ENCODE data around the gene NIM1K. TPM values are rescaled to one million over a fixed set of nuclear protein-coding genes. Genes with fewer than 3 reads are reported as not detected.
"Not testable (repeated sequence)": the region's sequence is repeated elsewhere in the genome, so short reads cannot be mapped to it uniquely, and the experiment has no call there.

Gene NIM1K
- total and polyA plus RNA-seq, 2 of the 13 experiments (the other 11 are each of a cell fraction or from before 2014, with no cell fraction given): 0.04 TPM; not detected in 1

GRCh38 chr5:43182421-43182820 is 9.6 kb upstream of the NIM1K start (continued):
- TF ChIP-seq, protein P1, sequence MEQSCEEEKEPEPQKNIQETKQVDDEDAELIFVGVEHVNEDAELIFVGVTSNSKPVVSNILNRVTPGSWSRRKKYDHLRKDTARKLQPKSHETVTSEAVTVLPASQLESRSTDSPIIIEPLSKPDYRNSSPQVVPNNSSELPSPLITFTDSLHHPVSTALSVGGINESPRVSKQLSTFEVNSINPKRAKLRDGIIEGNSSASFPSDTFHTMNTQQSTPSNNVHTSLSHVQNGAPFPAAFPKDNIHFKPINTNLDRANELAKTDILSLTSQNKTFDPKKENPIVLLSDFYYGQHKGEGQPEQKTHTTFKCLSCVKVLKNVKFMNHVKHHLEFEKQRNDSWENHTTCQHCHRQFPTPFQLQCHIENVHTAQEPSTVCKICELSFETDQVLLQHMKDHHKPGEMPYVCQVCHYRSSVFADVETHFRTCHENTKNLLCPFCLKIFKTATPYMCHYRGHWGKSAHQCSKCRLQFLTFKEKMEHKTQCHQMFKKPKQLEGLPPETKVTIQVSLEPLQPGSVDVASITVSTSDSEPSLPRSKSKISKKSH (CRISPR knock-in tag; IDR thresholded peaks at IDR 0.05; ENCODE audit: borderline replicate concordance): no peak

DNA sequence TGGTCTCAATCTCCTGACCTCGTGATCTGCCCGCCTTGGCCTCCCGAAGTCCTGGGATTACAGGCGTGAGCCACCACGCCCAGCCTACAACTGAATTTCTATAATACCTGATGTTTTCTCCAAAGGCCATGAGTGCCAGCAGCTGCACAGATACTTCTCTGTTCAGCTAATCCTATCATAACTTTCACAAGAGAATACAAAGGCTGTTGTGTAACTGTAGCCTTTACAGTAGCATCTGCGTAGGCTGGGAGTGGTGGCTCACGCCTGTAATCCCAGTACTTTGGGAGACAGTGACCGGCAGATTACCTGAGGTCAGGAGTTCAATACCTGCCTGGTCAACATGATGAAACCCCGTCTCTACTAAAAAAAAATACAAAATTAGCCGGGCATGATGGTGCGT is 8.9 kb upstream of the NIM1K start:
- 86% methylated on average over 11 of the region's 11 CpGs for WGBS (ENCODE audit: low lambda C conversion rate)
- POLR2A ChIA-PET; CTCF ChIA-PET (ENCODE audit: low intra/inter-chr PET ratio, low total read pairs); intact Hi-C loops (cut with micrococcal nuclease; ENCODE audit: unreplicated experiment); H3K4me3 ChIP-seq (replicated peaks in 1 of 3; ENCODE audit: insufficient read depth in 1 of 3, low read depth in 2 of 3, low read length in 3 of 3); H3K27me3 ChIP-seq (ENCODE audit: control insufficient read depth in 1 of 2, insufficient read depth in 2 of 2, low read length in 2 of 2); H3K9ac ChIP-seq (ENCODE audit: insufficient read depth, low read depth, low read length); H3K4me2 ChIP-seq (ENCODE audit: low read depth, low read length); FAIRE-seq; H2AFZ ChIP-seq (ENCODE audit: low read length); ATAC-seq; BruUV-seq (replicated peaks); DNase-seq (ENCODE audit: low spot score); H3K36me3 ChIP-seq (replicated peaks in 1 of 2; ENCODE audit: control insufficient read depth in 1 of 2, insufficient read depth in 2 of 2, low read length in 2 of 2); H3K9me3 ChIP-seq (ENCODE audit: low read length); H3K4me1 ChIP-seq (ENCODE audit: insufficient read depth, low read length); H3K27ac ChIP-seq (ENCODE audit: extremely low read length, insufficient read depth, low read length); H4K20me1 ChIP-seq (ENCODE audit: insufficient read depth, low read length); H3K79me2 ChIP-seq (ENCODE audit: insufficient read depth, low read length); in situ Hi-C loops (cut with HindIII; ENCODE audit: extremely low pct_ligation_motif_present, low pct_unique_long_range_greater_than_20kb): not testable (repeated sequence)

GRCh38 chr5:43190755-43191603 is 1.0 kb upstream of the NIM1K start:
- no TSS peak for BruUV-seq (replicated peaks)
- 11% methylated on average over 10 of the region's 10 CpGs for WGBS (ENCODE audit: low lambda C conversion rate)
- no peak for TF ChIP-seq PHF5A (CRISPR knock-in tag; IDR thresholded peaks at IDR 0.05; ENCODE audit: low read depth, unreplicated experiment)
- TF ChIP-seq TARDBP (CRISPR knock-in tag; IDR thresholded peaks at IDR 0.05): no peak
- TF ChIP-seq MTF1 (CRISPR knock-in tag; IDR thresholded peaks at IDR 0.05): no peak
- no peak for TF ChIP-seq ZNF816 (CRISPR knock-in tag; IDR thresholded peaks at IDR 0.05; ENCODE audit: borderline replicate concordance)
- TF ChIP-seq ZNF12 (CRISPR knock-in tag; IDR thresholded peaks at IDR 0.05): no peak
- TF ChIP-seq ZNF530 (CRISPR knock-in tag; IDR thresholded peaks at IDR 0.05; ENCODE audit: low read depth): no peak
- TF ChIP-seq SAP130 (CRISPR knock-in tag; IDR thresholded peaks at IDR 0.05; ENCODE audit: low read depth): 0 out of 2 replicates have a peak, but pooled peaks have one; percentile 19
- TF ChIP-seq REST (IDR thresholded peaks at IDR 0.05; ENCODE audit: borderline replicate concordance in 1 of 2, low read depth in 1 of 2, low read length in 2 of 2): peak; percentile 36 to 92
- no peak for TF ChIP-seq ETV5 (CRISPR knock-in tag; IDR thresholded peaks at IDR 0.05; ENCODE audit: borderline replicate concordance)

More at GRCh38 chr5:43190755-43191603, 1.0 kb upstream of the NIM1K start:
- POLR2A ChIA-PET: interaction anchor here (0.9 kb wide), 1 partner anchor 70 kb away, joined by 4 read pairs; no protein-coding TSS in a partner anchor
- Histone ChIP-seq H2AFZ (ENCODE audit: low read length) (no peak overlapping the region), H3K27ac (ENCODE audit: extremely low read length, insufficient read depth, low read length) (no peak overlapping the region), H3K36me3 (replicated peaks in 1 of 2; ENCODE audit: control insufficient read depth in 1 of 2, insufficient read depth in 2 of 2, low read length in 2 of 2) (no peaks in the 10 kb centered on the region), H3K9ac (ENCODE audit: insufficient read depth, low read depth, low read length) (no peak overlapping the region), H4K20me1 (ENCODE audit: insufficient read depth, low read length) (no peaks in the 10 kb centered on the region), H3K9me3 (ENCODE audit: low read length) (no peaks in the 10 kb centered on the region), H3K4me1 (ENCODE audit: insufficient read depth, low read length) (peaks cover 30% of the 10 kb centered on the region), H3K79me2 (ENCODE audit: insufficient read depth, low read length) (no peaks in the 10 kb centered on the region), H3K27me3 (ENCODE audit: control insufficient read depth in 1 of 2, insufficient read depth in 2 of 2, low read length in 2 of 2) (peaks cover 3 to 11% of the 10 kb centered on the region in 2 experiments; a peak in 2 of 5 replicates), H3K4me3 (replicated peaks in 1 of 3; ENCODE audit: insufficient read depth in 1 of 3, low read depth in 2 of 3, low read length in 3 of 3) (peak overlapping the region in 2 of 3 experiments; percentile 59 to 75; a peak in 2 of 6 replicates), H3K4me2 (ENCODE audit: low read depth, low read length) (peak overlapping the region; percentile 89)
- CTCF ChIA-PET (ENCODE audit: low intra/inter-chr PET ratio, low total read pairs): no interaction called here
- no peak for DNase-seq (ENCODE audit: low spot score)
- 0 out of 3 replicates have a peak, but pooled peaks have one; percentile 11 for ATAC-seq
- intact Hi-C loops (cut with micrococcal nuclease; ENCODE audit: unreplicated experiment) (no loop called here), in situ Hi-C loops (cut with HindIII; ENCODE audit: extremely low pct_ligation_motif_present, low pct_unique_long_range_greater_than_20kb) (no loop called here)
- no peak for FAIRE-seq
